Neutrophil (primary cell): ENCODE data around the gene EPM2AIP1.

Experiments used
- H3K27ac ChIP-seq: fragments of 200-600 bp; sonication (generic); 2 replicates; pipeline ENCODE4 v1.5.1; 2016; ENCODE audit warnings: mild to moderate bottlenecking, moderate library complexity
- H3K27me3 ChIP-seq: fragments of 200-600 bp; sonication (generic); 2 replicates; pipeline ENCODE4 v1.6.0; 2016; ENCODE audit warnings: mild to moderate bottlenecking
- H3K36me3 ChIP-seq: fragments of 200-600 bp; sonication (generic); 2 replicates; pipeline ENCODE4 v1.5.1; 2017
- H3K4me1 ChIP-seq, 2 experiments: fragments of 200-600 bp in 1 of 2; sonication (generic) in 1 of 2; 1 replicate in 1 of 2; 2 replicates in 1 of 2; pipeline versions ENCODE4 v1.5.1 to v1.6.1; 2013 to 2016; ENCODE audit warnings: low read depth in 1 of 2, low read length in 1 of 2, mild to moderate bottlenecking in 1 of 2, moderate library complexity in 1 of 2; ENCODE audit not compliant: control insufficient read depth in 1 of 2, insufficient read depth in 1 of 2
- H3K4me3 ChIP-seq, 2 experiments: fragments of 200-600 bp in 1 of 2; sonication (generic) in 1 of 2; 1 replicate in 1 of 2; 2 replicates in 1 of 2; pipeline ENCODE4 v1.5.1; 2013 to 2016; ENCODE audit warnings: low read depth in 1 of 2, low read length in 1 of 2, mild to moderate bottlenecking in 1 of 2, moderate library complexity in 1 of 2
- H3K9me3 ChIP-seq: fragments of 200-600 bp; sonication (generic); 2 replicates; pipeline ENCODE4 v1.5.1; 2016
- TF ChIP-seq, protein P1 (sequence below): fragments of 200-600 bp; sonication (generic); IDR thresholded peaks from 2 replicates; pipeline ENCODE4 v1.5.1; 2016; ENCODE audit warnings: antibody characterized with exemption

Gene EPM2AIP1

DNA sequence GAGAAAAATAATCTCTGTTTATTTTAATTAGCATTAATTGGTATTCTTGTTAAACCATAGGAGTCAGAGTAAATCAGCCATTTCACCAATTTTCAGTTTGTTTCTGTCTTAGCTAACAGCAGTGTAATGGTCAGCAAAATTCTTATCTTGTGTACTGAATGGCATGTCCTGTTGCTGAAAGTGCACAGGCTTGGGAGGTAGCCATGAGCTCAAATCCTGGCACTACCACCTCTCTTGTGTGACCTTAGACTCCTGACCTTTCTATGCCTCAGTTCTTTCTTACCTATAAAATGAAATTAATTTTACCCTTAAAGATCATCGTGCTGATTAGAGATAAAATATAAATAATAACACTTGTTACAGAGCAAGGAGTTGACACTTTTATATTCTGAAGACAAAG, 36.2 kb upstream of the EPM2AIP1 start:
- no peaks in the 10 kb centered on the region for H3K9me3 ChIP-seq
- H3K27me3 ChIP-seq, result no peaks in the 10 kb centered on the region
- no peak overlapping the region for H3K4me3 ChIP-seq
- H3K27ac ChIP-seq, result no peak overlapping the region
- peaks cover 61% of the 10 kb centered on the region for H3K36me3 ChIP-seq
- peaks cover 0 to 6% of the 10 kb centered on the region in 2 experiments for H3K4me1 ChIP-seq
- TF ChIP-seq, protein P1, sequence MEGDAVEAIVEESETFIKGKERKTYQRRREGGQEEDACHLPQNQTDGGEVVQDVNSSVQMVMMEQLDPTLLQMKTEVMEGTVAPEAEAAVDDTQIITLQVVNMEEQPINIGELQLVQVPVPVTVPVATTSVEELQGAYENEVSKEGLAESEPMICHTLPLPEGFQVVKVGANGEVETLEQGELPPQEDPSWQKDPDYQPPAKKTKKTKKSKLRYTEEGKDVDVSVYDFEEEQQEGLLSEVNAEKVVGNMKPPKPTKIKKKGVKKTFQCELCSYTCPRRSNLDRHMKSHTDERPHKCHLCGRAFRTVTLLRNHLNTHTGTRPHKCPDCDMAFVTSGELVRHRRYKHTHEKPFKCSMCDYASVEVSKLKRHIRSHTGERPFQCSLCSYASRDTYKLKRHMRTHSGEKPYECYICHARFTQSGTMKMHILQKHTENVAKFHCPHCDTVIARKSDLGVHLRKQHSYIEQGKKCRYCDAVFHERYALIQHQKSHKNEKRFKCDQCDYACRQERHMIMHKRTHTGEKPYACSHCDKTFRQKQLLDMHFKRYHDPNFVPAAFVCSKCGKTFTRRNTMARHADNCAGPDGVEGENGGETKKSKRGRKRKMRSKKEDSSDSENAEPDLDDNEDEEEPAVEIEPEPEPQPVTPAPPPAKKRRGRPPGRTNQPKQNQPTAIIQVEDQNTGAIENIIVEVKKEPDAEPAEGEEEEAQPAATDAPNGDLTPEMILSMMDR, result no peak

DNA sequence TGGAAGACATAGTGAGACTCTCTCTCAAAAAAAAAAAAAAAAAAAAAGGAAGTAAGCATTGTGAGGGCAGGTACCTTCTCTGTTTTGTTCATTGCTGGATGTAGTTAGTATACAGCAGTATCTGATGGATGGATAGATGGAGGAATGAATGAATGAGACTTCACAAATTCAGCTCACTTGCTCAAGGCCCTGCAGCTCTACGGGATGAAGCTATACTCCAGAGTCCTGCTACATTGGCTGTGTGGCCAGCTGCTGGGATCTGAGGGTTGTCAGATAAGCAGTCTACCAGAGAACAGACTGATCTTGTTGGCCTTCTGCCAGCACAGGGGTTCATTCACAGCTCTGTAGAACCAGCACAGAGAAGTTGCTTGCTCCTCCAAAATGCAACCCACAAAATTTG, 35.4 kb upstream of the EPM2AIP1 start:
- Histone ChIP-seq H3K4me1 (peaks cover 0 to 6% of the 10 kb centered on the region in 2 experiments), H3K4me3 (no peak overlapping the region), H3K9me3 (no peaks in the 10 kb centered on the region), H3K27me3 (no peaks in the 10 kb centered on the region), H3K27ac (no peak overlapping the region), H3K36me3 (peaks cover 57% of the 10 kb centered on the region)
- TF ChIP-seq, protein P1, result no peak

DNA sequence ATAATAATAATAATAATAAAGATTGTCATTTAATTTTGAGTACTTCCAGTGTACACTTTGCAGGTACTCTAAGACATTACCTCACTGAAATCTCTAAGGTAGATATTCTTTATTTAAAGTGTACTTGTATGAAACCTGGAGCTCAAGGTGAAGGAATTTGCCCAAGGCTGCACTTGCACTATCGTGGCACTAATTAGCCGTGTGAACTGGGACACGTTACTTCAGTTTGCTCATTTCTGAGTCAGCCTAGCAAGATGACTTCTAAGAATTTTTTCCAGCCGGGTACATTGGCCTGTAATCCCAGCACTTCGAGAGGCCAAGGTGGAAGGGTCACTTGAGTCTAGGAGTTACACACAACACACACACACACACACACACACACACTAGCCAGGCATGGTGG, 33.9 kb upstream of the EPM2AIP1 start:
- Histone ChIP-seq H3K4me1 (peaks cover 0 to 6% of the 10 kb centered on the region in 2 experiments), H3K27ac (no peak overlapping the region), H3K27me3 (no peaks in the 10 kb centered on the region), H3K9me3 (no peaks in the 10 kb centered on the region), H3K4me3 (no peak overlapping the region), H3K36me3 (peaks cover 58% of the 10 kb centered on the region)
- TF ChIP-seq, protein P1, result no peak

DNA sequence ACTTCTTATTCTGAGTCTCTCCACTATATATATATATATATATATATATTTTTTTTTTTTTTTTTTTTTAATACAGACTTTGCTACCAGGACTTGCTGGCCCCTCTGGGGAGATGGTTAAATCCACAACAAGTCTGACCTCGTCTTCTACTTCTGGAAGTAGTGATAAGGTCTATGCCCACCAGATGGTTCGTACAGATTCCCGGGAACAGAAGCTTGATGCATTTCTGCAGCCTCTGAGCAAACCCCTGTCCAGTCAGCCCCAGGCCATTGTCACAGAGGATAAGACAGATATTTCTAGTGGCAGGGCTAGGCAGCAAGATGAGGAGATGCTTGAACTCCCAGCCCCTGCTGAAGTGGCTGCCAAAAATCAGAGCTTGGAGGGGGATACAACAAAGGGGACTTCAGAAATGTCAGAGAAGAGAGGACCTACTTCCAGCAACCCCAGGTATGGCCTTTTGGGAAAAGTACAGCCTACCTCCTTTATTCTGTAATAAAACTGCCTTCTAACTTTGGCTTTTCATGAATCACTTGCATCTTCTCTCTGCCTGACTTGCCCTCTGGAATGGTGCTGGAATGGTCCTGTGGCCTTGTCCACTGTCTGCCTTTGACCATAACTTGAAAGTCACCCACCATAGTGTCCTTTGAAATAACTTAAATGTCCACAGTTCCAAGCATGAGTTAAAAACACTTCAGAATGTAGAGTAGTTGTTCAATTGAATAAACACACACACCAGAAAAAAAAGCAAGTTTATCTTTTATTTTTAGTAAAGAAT, 32.8 kb upstream of the EPM2AIP1 start:
- TF ChIP-seq, protein P1, result no peak
- Histone ChIP-seq H3K27me3 (no peaks in the 10 kb centered on the region), H3K9me3 (no peaks in the 10 kb centered on the region), H3K27ac (no peak overlapping the region), H3K36me3 (peaks cover 58% of the 10 kb centered on the region), H3K4me1 (peaks cover 0 to 6% of the 10 kb centered on the region in 2 experiments), H3K4me3 (no peak overlapping the region)

DNA sequence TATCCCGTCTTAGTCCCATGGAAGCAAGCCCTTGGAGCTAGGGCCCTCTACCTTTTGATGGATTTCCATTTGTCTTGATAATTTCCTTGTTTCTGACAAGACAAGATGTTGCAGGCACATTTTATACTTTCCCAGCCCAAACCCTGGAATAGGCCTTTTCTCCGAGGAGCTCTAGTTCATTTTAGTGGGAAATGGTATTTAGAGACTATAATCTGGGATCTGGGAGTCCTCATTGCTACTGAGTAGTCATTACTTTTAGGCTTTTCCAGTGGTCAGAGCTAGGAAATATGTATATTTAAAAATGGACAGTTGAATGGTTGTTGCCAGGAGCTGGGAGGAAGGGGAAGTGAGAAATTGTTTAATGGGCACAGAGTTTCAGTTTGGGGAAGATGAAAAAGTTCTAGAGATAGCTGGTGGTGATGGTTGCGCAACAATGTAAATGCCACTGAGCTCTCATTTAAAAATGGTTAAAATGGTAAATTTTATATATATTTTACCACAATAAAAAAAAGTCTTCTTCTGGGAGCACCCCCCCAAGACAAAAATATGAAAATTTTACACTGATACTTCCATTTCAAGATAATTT, 32.0 kb upstream of the EPM2AIP1 start:
- H3K9me3 ChIP-seq, result no peaks in the 10 kb centered on the region
- peaks cover 0 to 6% of the 10 kb centered on the region in 2 experiments for H3K4me1 ChIP-seq
- peaks cover 59% of the 10 kb centered on the region for H3K36me3 ChIP-seq
- no peaks in the 10 kb centered on the region for H3K27me3 ChIP-seq
- peak overlapping the region; percentile 52 for H3K27ac ChIP-seq
- TF ChIP-seq, protein P1, result no peak
- H3K4me3 ChIP-seq, result no peak overlapping the region
